ENCODE results near the gene TMIGD2.
A peak's percentile ranks its signal among the peaks of the same experiment; 100 is the strongest.
"Not testable (repeated sequence)": the region's sequence is repeated elsewhere in the genome, so short reads cannot be mapped to it uniquely, and the experiment has no call there.

The TMIGD2 gene

DNA sequence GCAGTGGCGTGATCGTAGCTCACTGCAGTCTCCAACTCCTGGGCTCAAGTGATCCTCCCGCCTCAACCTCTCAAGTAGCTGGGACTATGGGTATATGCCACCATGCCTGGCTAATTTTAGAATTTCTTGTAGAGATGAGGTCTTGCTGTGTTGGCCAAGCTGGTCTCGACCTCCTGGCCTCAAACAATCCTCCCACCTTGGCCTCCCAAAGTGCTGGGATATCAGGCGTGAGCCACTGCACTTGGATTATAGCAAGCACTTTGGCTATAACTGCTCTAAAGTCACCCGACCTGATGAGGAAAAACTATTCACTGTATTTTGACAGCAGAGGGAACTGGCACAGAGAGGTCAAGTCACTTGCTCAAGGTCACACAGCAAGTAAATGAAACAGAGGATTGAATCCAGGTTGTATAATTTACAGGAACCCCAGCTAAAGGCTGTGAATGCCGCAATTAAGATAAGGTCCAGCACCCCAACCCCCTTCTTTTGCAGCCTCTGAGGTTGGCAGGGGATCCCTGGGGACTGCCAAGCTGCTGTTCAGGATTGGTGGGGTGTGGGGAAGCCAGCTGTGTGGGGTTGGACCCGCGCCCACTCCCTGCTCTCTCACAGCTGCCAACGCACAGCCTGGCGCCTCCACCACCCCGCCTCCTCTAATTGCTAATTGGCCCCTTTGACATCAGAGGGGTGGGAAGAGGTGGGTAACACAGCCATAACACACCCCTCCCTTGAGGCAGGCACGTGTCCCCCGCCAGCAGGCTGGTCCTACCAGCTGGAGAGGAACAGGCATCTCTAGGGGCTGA lies 6.0 kb downstream of the TMIGD2 start:
- ATAC-seq, result no peak

GRCh38 chr19:4294389-4294788 lies 7.8 kb downstream of the TMIGD2 start:
- no peak for ATAC-seq

- no peak for ATAC-seq
Measured at GRCh38 chr19:4292515-4292914, 9.7 kb downstream of the TMIGD2 start.

DNA sequence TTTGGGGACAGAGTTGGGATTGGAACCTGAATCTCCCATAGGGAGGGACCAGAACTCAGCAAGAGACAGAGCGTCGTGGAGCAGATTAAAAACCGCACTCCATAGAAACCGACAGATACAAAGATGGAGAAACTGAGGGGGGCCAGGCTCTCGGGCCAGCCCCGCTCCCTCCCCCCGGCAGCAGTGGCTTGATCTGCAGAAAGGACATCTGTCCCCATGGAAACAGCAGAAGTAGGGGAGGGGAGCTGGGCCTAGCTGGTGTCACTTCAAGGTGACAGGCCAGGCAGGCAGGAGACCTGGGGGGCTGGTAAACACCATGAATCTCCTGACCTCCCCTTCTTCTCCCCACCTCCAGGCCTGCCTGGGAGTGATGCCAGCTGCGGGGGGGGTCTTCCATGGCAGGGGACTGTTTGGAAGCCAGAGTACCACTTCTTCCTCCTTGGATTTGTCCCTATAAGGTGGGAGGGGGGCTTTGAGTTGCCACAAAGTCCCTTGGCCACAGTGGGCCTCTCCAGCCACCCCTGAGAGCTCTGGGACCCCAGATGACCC lies 10.9 kb downstream of the TMIGD2 start:
- ATAC-seq, result no peak

GRCh38 chr19:4288091-4288777 lies 14.0 kb downstream of the TMIGD2 start:
- ATAC-seq, result no peak

DNA sequence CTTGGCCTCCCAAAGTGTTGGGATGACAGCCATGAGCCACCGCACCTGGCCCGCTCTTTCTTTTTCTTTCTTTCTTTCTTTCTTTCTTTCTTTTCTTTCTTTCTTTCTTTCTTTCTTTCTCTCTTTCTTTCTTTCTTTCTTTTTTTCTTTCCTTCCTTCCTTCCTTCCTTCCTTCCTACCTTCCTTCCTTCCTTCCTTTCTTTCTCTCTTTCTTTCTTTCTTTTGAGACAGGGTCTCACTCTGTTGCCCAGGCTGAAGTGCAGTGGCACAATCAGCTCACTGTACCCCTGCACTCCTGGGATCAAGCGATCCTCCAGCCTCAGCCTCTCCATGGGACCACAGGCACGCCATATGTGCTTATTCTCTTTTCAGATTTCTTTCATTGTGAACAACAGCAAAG lies 16.0 kb downstream of the TMIGD2 start:
- ATAC-seq, result not testable (repeated sequence)

DNA sequence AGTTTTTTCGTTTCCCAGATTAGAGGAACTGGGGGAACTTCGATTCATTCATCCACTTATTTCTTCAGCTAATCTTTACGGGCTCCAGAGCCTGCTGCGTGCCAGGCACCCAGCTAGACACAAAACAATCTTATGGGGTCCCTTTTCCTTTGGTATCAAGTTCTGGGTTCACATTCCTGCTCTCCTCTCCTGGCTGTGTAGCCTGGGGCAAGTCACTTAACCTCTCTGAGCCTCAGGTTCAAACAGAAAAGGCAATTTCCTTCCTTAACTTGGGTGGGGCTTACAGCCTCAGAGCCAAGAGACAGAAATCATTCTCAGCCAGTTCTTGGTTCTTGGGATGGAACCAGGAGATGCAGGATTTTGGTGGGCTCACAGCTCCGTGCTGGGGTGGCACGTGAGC lies 17.2 kb downstream of the TMIGD2 start:
- ATAC-seq, result no peak

DNA sequence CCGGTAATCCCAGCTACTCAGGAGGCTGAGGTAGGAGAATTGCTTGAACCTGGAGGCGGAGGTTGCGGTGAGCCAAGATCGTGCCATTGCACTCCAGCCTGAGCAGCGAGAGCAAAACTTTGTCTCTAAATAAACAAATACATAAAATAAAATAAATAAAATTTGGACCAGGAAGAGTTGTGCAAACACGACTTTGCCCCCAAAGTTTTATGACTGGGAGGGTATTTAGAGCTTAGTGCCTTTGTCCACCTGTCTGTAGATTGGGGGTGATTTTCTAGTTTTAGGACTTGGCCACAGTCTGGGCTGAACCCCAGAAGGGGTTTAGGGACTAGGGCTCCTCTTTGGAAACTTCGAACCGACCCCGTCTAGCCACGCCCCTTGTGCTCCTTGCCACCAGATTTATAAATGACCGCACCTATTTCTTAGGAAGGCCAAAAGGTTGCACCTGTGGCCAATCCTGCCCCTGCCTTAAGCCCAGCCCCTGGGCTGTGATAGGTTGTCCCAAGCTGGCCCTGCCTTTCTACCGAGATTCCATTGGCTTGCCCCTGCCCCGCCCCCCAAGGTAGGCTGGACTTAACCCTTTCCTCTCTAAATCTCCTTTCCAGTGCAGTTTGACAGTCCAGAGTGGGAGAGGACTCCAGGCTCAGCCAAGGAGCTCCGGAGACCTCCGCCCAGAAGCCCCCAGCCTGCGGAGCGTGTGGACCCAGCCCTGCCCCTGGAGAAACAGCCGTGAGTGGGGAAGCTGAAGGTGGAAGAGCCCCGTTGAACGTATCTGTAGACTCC lies 17.8 kb downstream of the TMIGD2 start:
- ATAC-seq, result no peak

DNA sequence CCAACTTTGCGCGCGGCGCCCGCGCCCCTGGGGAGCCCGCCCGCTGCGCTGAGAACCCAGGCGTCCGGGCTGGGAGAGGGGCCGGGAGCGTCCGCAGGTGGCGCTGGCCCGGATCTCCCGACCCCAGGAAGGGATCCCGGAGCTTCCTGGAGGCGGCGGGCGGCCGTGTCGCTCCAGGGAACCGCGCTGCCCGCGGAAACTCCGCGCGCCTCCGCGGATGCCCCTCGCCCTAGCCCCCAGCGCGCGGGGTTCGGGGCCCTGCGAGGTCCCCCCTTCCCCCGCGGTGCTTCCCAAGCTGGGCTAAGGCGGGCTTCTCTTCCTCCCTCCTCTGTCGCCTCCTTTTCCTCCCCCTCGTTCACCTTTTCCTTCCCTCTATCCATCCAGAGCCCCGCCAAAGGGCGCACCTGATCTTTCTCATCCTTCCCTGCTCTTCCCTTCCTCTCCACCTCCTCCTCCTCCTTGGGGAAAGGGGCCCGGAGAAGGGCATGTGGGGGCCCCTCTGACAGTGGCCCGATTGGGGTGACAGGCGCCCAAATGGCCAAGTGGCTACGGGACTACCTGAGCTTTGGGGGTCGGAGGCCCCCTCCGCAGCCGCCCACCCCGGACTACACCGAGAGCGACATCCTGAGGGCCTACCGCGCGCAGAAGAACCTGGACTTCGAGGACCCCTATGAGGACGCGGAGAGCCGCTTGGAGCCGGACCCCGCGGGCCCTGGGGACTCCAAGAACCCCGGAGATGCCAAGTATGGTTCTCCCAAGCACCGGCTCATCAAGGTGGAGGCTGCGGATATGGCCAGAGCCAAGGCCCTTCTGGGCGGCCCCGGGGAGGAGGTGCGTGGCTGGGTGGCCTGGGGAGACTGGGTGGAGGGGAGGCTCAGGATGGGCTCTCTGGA lies 22.4 kb downstream of the TMIGD2 start:
- ATAC-seq, result no peak

GRCh38 chr19:4279267-4279529 lies 23.0 kb downstream of the TMIGD2 start:
- no peak for ATAC-seq

- no peak for ATAC-seq
Measured at GRCh38 chr19:4278419-4279266, 23.5 kb downstream of the TMIGD2 start, which contains the start of gene SHD. TSS of gene SHD (plus strand) at chr19:4279266. CDS start at chr19:4280064, 798 bp downstream.

DNA sequence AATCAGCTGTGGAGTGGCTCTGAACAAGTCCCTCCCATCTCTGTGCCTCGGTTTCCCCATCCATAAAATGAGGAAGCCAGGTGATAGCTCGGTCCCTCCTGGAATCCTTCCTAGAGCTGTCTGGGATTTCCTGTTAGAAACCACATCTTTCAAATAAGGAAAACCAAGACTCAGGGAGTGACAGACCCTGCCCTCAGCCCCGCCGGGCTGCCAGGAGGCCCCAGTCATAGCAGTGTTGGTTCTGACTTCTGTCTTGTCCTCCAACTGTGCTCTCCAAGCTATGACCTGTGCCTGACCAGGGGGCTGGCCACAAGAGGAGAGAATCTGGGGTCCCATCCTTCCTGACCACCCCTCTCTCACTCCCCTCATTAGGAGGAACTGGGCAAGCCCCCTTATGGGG lies 24.2 kb downstream of the TMIGD2 start:
- no peak for ATAC-seq

DNA sequence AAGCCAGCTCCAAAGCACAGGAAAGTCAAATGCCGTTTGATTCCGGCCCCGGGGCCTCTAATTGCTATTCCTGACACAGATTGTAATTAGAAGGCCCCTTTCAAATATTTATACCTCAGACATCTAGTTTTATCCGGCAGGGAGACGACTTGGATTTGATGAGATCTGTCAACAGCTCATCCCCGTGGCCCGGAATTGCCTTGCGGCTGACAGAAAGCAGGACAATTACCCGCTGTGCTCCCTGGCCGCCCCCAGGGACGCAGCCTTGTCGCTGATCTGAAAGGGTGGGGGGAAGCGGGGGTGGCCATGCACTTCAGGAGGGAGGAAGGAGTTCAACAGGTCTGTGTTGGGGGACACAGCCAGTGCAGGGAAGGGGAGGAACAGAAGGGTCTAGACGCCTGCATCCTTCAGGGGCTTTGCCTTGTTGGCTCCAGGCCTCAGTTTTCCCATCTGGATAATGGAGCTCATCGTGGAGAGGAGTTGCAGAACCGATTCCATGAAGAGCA lies 24.9 kb downstream of the TMIGD2 start:
- ATAC-seq, result no peak

DNA sequence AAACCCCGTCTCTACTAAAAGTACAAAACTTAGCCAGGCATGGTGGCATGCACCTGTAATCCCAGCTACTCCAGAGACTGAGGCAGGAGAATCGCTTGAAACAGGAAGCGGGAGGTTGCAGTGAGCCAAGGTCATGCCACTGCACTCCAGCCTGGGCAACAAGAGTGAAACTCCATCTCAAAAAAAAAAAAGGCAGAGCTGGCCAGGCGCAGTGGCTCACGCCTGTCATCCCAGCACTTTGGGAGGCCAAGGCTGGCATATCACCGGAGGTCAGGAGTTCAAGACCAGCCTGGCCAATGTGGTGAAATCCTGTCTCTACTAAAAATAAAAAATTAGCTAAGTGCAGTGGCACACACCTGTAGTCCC lies 27.9 kb downstream of the TMIGD2 start:
- ATAC-seq, result not testable (repeated sequence)

DNA sequence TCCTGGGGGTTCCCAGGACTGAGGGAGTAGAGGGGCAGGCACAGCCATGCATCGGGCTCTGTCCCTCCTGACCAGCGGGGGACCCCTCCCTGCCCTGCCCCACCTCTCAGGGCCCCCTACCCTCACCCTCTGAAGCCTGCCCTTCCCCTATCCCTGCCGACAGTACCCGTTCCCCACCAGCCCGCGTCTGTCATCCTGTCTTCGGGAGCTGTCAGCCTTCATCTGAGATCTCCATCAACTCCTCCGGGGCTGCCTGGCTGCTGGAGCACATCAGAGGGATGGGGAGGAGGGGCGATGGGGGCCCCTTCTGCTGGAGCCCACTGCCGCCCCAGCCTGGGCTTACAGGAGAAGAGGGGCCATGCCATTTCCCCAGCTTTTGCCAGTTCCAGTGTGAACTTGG lies 29.3 kb downstream of the TMIGD2 start:
- no peak for ATAC-seq

DNA sequence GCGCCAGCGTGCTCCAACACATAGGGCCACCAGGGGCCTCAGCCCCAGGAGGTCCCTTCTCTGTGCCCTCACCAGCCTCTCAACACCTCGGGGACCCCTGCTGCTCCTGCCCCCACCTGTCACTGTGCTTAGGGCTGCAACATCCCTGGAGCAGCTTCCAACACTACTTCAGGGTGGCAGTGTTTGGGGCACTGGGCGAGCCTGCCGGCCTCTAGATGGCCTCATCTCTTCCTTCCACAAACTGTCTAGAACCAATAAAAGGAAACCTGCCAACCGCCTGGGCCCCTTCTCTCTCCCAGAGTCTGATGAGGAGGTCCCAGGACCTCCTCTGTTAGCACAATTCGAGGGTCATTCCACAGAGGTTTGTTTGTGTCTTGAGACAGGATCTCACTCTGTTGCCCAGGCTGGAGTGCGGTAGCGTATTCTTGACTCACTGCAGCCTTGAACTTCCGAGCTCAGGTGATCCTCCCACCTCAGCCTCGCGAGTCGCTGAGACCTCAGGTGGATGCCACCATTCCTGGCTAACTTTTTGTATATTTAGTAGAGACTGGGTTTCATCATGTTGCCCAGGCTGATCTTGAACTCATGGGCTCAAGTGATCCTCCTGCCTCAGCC lies 33.3 kb downstream of the TMIGD2 start:
- no peak for ATAC-seq

GRCh38 chr19:4267901-4268815 lies 34.0 kb downstream of the TMIGD2 start:
- ATAC-seq, result peak in 1 of 2 donors; percentile 6

- ATAC-seq, result peak; percentile 65 to 67
Measured at GRCh38 chr19:4267101-4267900, 34.9 kb downstream of the TMIGD2 start.

All from activated CD4-positive, CD25-positive, alpha-beta regulatory T cell treated with anti-CD3 and anti-CD28 coated beads, Interleukin-2, amount 50 U/mL, for 24 hours (primary cell).